Measurements from ENCODE around the gene ADGRG3. TPM values are rescaled to one million over a fixed set of nuclear protein-coding genes. Genes with fewer than 3 reads are reported as not detected.

Gene ADGRG3
- total RNA-seq, 2 experiments from 2014 or later: not detected

GRCh38 chr16:57679767-57680482 lies 11.8 kb downstream of the ADGRG3 start:
- no peak for ATAC-seq
- CTCF ChIA-PET: no interaction called here
- H3K9me3 Mint-ChIP-seq: no peaks in the 10 kb centered on the region

GRCh38 chr16:57680842-57681375 lies 12.8 kb downstream of the ADGRG3 start:
- POLR2A ChIA-PET: no interaction called here
- DNase-seq (no peak), ATAC-seq (no peak)
- Mint-ChIP-seq H3K9me3 (no peaks in the 10 kb centered on the region), H3K27ac (no peak overlapping the region), H3K36me3 (ENCODE audit: low read depth) (no peaks in the 10 kb centered on the region), H3K4me1 (ENCODE audit: low read depth) (no peaks in the 10 kb centered on the region), H3K27me3 (no peaks in the 10 kb centered on the region), H3K4me3 (no peak overlapping the region)
- CTCF ChIA-PET: interaction anchor here (1.1 to 2.5 kb wide), 3 partner anchors 76 to 104 kb away, joined by 3 to 6 read pairs (median 3); no protein-coding TSS in a partner anchor
- intact Hi-C loops (cut with micrococcal nuclease): no loop called here
- no peak for TF ChIP-seq CTCF (IDR thresholded peaks at IDR 0.05)

More at GRCh38 chr16:57679767-57680482, 11.8 kb downstream of the ADGRG3 start:
- POLR2A ChIA-PET: no interaction called here
- Mint-ChIP-seq H3K27me3 (no peaks in the 10 kb centered on the region), H3K4me1 (ENCODE audit: low read depth) (no peaks in the 10 kb centered on the region), H3K4me3 (no peak overlapping the region), H3K36me3 (ENCODE audit: low read depth) (no peaks in the 10 kb centered on the region), H3K27ac (no peak overlapping the region)
- DNase-seq: no peak
- intact Hi-C loops (cut with micrococcal nuclease): no loop called here
- TF ChIP-seq CTCF (IDR thresholded peaks at IDR 0.05): no peak

- CTCF ChIA-PET: interaction anchor here (1.1 to 2.5 kb wide), 4 partner anchors 33 to 105 kb away, joined by 3 to 6 read pairs (median 4); no protein-coding TSS in a partner anchor
- TF ChIP-seq CTCF (IDR thresholded peaks at IDR 0.05): no peak
- POLR2A ChIA-PET: no interaction called here
- intact Hi-C loops (cut with micrococcal nuclease): no loop called here
- no peak overlapping the region for H3K27ac Mint-ChIP-seq
- H3K9me3 Mint-ChIP-seq: no peaks in the 10 kb centered on the region
- H3K36me3 Mint-ChIP-seq (ENCODE audit: low read depth): no peaks in the 10 kb centered on the region
- H3K4me3 Mint-ChIP-seq: no peak overlapping the region
- ATAC-seq (no peak), DNase-seq (no peak)
- H3K27me3 Mint-ChIP-seq: no peaks in the 10 kb centered on the region
- no peaks in the 10 kb centered on the region for H3K4me1 Mint-ChIP-seq (ENCODE audit: low read depth)
Observed at GRCh38 chr16:57681950-57682728, 14.0 kb downstream of the ADGRG3 start.

GRCh38 chr16:57682809-57683635 lies 14.9 kb downstream of the ADGRG3 start:
- TF ChIP-seq CTCF (IDR thresholded peaks at IDR 0.05): no peak

More at GRCh38 chr16:57682809-57683635, 14.9 kb downstream of the ADGRG3 start:
- ChIA-PET POLR2A (interaction anchor here (0.7 kb wide), 1 partner anchor 326 kb away, joined by 3 read pairs; no protein-coding TSS in a partner anchor), CTCF (interaction anchor here (1.6 to 2.5 kb wide), 2 partner anchors 34 to 74 kb away, joined by 6 read pairs; no protein-coding TSS in a partner anchor)
- ATAC-seq (no peak), DNase-seq (no peak)
- H3K4me1 Mint-ChIP-seq (ENCODE audit: low read depth): no peaks in the 10 kb centered on the region
- H3K36me3 Mint-ChIP-seq (ENCODE audit: low read depth): no peaks in the 10 kb centered on the region
- intact Hi-C loops (cut with micrococcal nuclease): no loop called here
- no peak overlapping the region for H3K4me3 Mint-ChIP-seq
- no peaks in the 10 kb centered on the region for H3K9me3 Mint-ChIP-seq
- no peak overlapping the region for H3K27ac Mint-ChIP-seq
- H3K27me3 Mint-ChIP-seq: no peaks in the 10 kb centered on the region
